GM23248 (cell line): Measurements from ENCODE around the gene TIAL1. TPM values are rescaled to one million over a fixed set of nuclear protein-coding genes. Genes with fewer than 3 reads are reported as not detected.

Source experiments
- DNase-seq: peaks from one replicate; pipeline ENCODE4 v3.0.0-alpha.2; 2015
- H2AFZ ChIP-seq: fragments of 200-600 bp; sonication (generic); 2 replicates; pipeline ENCODE4 v1.6.1; 2016; ENCODE audit warnings: antibody characterized with exemption
- H3F3A ChIP-seq: fragments of 200-600 bp; sonication (generic); 2 replicates; pipeline ENCODE4 v1.6.1; 2016; ENCODE audit warnings: mild to moderate bottlenecking, antibody characterized with exemption, mixed run types; ENCODE audit not compliant: insufficient read depth
- H3K27ac ChIP-seq: fragments of 200-600 bp; sonication (generic); 2 replicates; pipeline ENCODE4 v1.5.1; 2016; ENCODE audit warnings: mild to moderate bottlenecking
- H3K27me3 ChIP-seq: fragments of 200-600 bp; sonication (generic); replicated peaks from 2 replicates; pipeline ENCODE4 v1.6.1; 2016; ENCODE audit warnings: mild to moderate bottlenecking; ENCODE audit not compliant: insufficient read depth
- H3K36me3 ChIP-seq: fragments of 200-600 bp; sonication (generic); 2 replicates; pipeline ENCODE4 v1.6.1; 2016; ENCODE audit warnings: low read depth, mild to moderate bottlenecking
- H3K4me1 ChIP-seq: fragments of 200-600 bp; sonication (generic); 2 replicates; pipeline ENCODE4 v1.6.1; 2016; ENCODE audit warnings: mild to moderate bottlenecking; ENCODE audit not compliant: insufficient read depth
- H3K4me2 ChIP-seq: fragments of 200-600 bp; sonication (generic); one replicate; pipeline ENCODE4 v1.6.1; 2016; ENCODE audit warnings: mild to moderate bottlenecking; ENCODE audit not compliant: unreplicated experiment
- H3K4me3 ChIP-seq: fragments of 200-600 bp; sonication (generic); 2 replicates; pipeline ENCODE4 v1.5.1; 2016; ENCODE audit warnings: mild to moderate bottlenecking
- H3K79me2 ChIP-seq: fragments of 200-600 bp; sonication (generic); 2 replicates; pipeline ENCODE4 v1.6.1; 2016; ENCODE audit warnings: mild to moderate bottlenecking; ENCODE audit not compliant: insufficient read depth
- H3K9ac ChIP-seq: fragments of 200-600 bp; sonication (generic); 2 replicates; pipeline ENCODE4 v1.6.1; 2016; ENCODE audit warnings: mild to moderate bottlenecking
- H3K9me2 ChIP-seq: fragments of 200-600 bp; sonication (generic); 2 replicates; pipeline ENCODE4 v1.6.1; 2016; ENCODE audit warnings: mixed run types, mild to moderate bottlenecking, moderate library complexity; ENCODE audit not compliant: insufficient read depth
- H3K9me3 ChIP-seq: fragments of 200-600 bp; sonication (generic); one replicate; pipeline ENCODE4 v1.6.1; 2017; ENCODE audit warnings: low read depth
- H4K20me1 ChIP-seq: fragments of 200-600 bp; sonication (generic); 2 replicates; pipeline ENCODE4 v1.6.0; 2016; ENCODE audit not compliant: insufficient read depth
- EZH2 ChIP-seq: fragments of 200-600 bp; sonication (generic); IDR thresholded peaks from 2 replicates; pipeline ENCODE4 v1.6.1; 2018; ENCODE audit warnings: antibody characterized with exemption, mild to moderate bottlenecking; ENCODE audit not compliant: insufficient read depth, poor library complexity, severe bottlenecking
- EZH2phosphoT487 ChIP-seq: fragments of 200-600 bp; sonication (generic); IDR thresholded peaks from 2 replicates; pipeline ENCODE4 v1.6.1; 2018; ENCODE audit warnings: antibody characterized with exemption, moderate library complexity, mild to moderate bottlenecking, low read depth; ENCODE audit not compliant: insufficient read depth
- WGBS, 2 experiments: methylation state at CpG; one replicate each; pipeline ENCODE4 v1.1.6; 2015 to 2017; ENCODE audit warnings: low lambda C conversion rate in 2 of 2, low coverage in 1 of 2; ENCODE audit errors: missing lambda C conversion rate in 2 of 2; 5-methylcytosine and 5-hydroxymethylcytosine counted together
- in situ Hi-C: fragments of 300-500 bp; cut with MboI; formaldehyde crosslinking; loops from 2 replicates; pipeline ENCODE4 v1.15.0; 2020
- polyA plus RNA-seq: library from polyadenylated mRNA; unstranded; fragments of >200 nt; fragmentation: Nextera tagmentation; extraction: Ambion mirVana; gene quantifications from 2 replicates; pipeline ENCODE4 v1.2.1, GENCODE V29; 2016
- total RNA-seq: library from RNA; depleted of rRNA; stranded (reverse); fragments of >200 nt; shearing (Covaris generic); gene quantifications from 2 replicates; pipeline ENCODE4 v1.2.3, GENCODE V29; 2014

TIAL1 gene
- total and polyA plus RNA-seq, 2 experiments from 2014 or later, result 24.1 to 43.6 TPM

GRCh38 chr10:119619215-119619614, 22.5 kb upstream of the TIAL1 start:
- no peaks in the 10 kb centered on the region for H3K36me3 ChIP-seq
- H3K27me3 ChIP-seq, result no peaks in the 10 kb centered on the region
- no peak overlapping the region for H3K27ac ChIP-seq
- H2AFZ ChIP-seq, result no peak overlapping the region
- no peak overlapping the region for H3K4me3 ChIP-seq
- H3K9me2 ChIP-seq, result no peaks in the 10 kb centered on the region
- in situ Hi-C loops, result no loop called here
- no peaks in the 10 kb centered on the region for H3K79me2 ChIP-seq
- no peak overlapping the region for H3K4me2 ChIP-seq
- no peak for DNase-seq
- TF ChIP-seq EZH2phosphoT487 (no peak), EZH2 (no peak)
- H3K4me1 ChIP-seq, result peaks cover 15% of the 10 kb centered on the region
- no peaks in the 10 kb centered on the region for H3K9me3 ChIP-seq
- H4K20me1 ChIP-seq, result no peaks in the 10 kb centered on the region
- no peak overlapping the region for H3K9ac ChIP-seq
- 56 to 61% methylated on average over 2 of the region's 2 CpGs for WGBS, 2 experiments
- 0 out of 2 replicates have a peak, but pooled peaks cover 14% of the 10 kb centered on the region for H3F3A ChIP-seq

DNA sequence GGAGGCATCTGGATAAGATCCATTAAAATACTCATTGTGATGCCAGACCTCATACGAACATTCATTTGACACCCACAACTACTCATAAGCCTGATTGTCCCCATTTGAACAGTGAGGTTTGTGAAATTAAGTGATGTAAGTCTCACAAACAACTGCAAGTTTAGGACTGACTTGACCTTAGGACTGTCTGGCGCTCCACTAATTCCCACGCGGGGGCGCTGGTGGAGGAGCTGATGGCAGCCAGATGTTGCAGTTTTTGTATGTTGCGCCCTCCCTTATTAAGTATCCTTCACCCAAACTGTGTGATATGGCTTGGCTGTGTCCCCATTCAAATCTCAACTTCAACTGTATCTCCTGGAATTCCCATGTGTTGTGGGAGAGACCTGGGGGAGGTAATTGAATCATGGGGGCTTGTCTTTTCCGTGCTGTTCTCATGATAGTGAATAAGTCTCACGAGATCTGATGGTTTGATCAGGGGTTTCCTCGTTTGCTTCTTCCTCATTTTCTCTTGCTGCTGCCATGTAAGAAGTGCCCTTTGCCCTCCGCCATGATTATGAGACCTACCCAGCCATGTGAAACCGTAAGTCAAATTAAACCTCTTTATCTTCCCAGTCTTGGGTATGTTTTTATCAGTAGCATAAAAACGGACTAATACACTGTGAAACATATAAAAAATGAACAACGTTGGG, 20.3 kb upstream of the TIAL1 start:
- H3K9ac ChIP-seq, result no peak overlapping the region
- no peak overlapping the region for H3K4me2 ChIP-seq
- H2AFZ ChIP-seq, result no peak overlapping the region
- H3K27me3 ChIP-seq, result no peaks in the 10 kb centered on the region
- in situ Hi-C loops, result no loop called here
- H3K27ac ChIP-seq, result no peak overlapping the region
- TF ChIP-seq EZH2phosphoT487 (no peak), EZH2 (no peak)
- H3K36me3 ChIP-seq, result no peaks in the 10 kb centered on the region
- no peak overlapping the region for H3K4me3 ChIP-seq
- peak; percentile 62 for DNase-seq
- WGBS, 2 experiments, result 53 to 60% methylated on average over 13 of the region's 13 CpGs
- 0 out of 2 replicates have a peak, but pooled peaks cover 14% of the 10 kb centered on the region for H3F3A ChIP-seq
- no peaks in the 10 kb centered on the region for H3K9me2 ChIP-seq
- no peaks in the 10 kb centered on the region for H4K20me1 ChIP-seq
- H3K9me3 ChIP-seq, result no peaks in the 10 kb centered on the region
- no peaks in the 10 kb centered on the region for H3K79me2 ChIP-seq
- H3K4me1 ChIP-seq, result peaks cover 15% of the 10 kb centered on the region

GRCh38 chr10:119614686-119615085, 17.9 kb upstream of the TIAL1 start:
- 75 to 83% methylated on average over 5 of the region's 5 CpGs for WGBS, 2 experiments
- Histone ChIP-seq H3K27ac (no peak overlapping the region), H3K9ac (no peak overlapping the region), H3K4me2 (no peak overlapping the region), H3K4me3 (no peak overlapping the region), H3K27me3 (no peaks in the 10 kb centered on the region), H3K9me3 (no peaks in the 10 kb centered on the region), H3K4me1 (peaks cover 5% of the 10 kb centered on the region), H3K36me3 (no peaks in the 10 kb centered on the region), H4K20me1 (no peaks in the 10 kb centered on the region), H2AFZ (no peak overlapping the region), H3K9me2 (no peaks in the 10 kb centered on the region), H3K79me2 (no peaks in the 10 kb centered on the region), H3F3A (no peaks in the 10 kb centered on the region)
- no peak for TF ChIP-seq EZH2phosphoT487
- no peak for DNase-seq
- in situ Hi-C loops, result no loop called here

- Histone ChIP-seq H3K9me3 (no peaks in the 10 kb centered on the region), H3K79me2 (no peaks in the 10 kb centered on the region), H4K20me1 (no peaks in the 10 kb centered on the region), H3K27me3 (no peaks in the 10 kb centered on the region), H3F3A (no peaks in the 10 kb centered on the region), H3K9me2 (no peaks in the 10 kb centered on the region), H3K9ac (no peak overlapping the region), H3K4me3 (no peak overlapping the region), H3K36me3 (no peaks in the 10 kb centered on the region), H3K4me2 (no peak overlapping the region), H3K4me1 (peaks cover 3% of the 10 kb centered on the region), H3K27ac (no peak overlapping the region), H2AFZ (no peak overlapping the region)
- no peak for DNase-seq
- TF ChIP-seq EZH2phosphoT487 (no peak), EZH2 (no peak)
- 88 to 89% methylated on average over 6 of the region's 6 CpGs for WGBS, 2 experiments
- in situ Hi-C loops, result no loop called here
These were observed 17.0 kb upstream of the TIAL1 start for GRCh38 chr10:119613741-119614140.
